Measurements from ENCODE around the gene GFER. TPM values are rescaled to one million over a fixed set of nuclear protein-coding genes. Genes with fewer than 3 reads are reported as not detected.

Gene GFER
- total RNA-seq, 1 donor from 2014 or later = 31.6 TPM

DNA sequence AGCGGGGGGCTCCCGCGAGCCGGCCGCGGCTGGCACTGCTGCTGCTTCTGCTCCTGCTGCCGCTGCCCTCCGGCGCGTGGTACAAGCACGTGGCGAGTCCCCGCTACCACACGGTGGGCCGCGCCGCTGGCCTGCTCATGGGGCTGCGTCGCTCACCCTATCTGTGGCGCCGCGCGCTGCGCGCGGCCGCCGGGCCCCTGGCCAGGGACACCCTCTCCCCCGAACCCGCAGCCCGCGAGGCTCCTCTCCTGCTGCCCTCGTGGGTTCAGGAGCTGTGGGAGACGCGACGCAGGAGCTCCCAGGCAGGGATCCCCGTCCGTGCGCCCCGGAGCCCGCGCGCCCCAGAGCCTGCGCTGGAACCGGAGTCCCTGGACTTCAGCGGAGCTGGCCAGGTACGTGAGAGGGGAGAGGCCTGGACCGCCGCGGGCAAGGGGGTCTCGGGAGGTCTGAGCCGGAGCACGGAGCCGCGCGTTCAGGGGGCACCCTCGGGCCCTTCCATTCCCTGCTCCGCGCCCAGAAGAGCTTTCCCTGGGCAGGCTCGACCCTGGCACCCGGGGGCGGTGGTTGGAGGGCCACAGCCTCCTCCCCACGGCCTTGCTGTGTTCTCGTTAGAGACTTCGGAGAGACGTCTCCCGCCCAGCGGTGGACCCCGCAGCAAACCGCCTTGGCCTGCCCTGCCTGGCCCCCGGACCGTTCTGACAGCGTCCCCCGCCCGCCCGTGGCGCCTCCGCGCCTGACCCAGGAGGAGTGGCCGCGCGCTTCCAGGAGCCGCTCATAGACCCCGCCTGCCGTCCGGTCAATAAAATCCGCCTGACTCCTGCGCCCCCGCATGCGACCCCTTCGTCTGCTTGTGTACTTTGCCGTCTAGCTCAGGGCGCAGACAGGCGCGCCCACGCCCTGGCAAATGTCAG lies 36.2 kb downstream of the GFER start:
- CTCF ChIA-PET = interaction anchor here (1.4 kb wide), 1 partner anchor 16 kb away, joined by 6 read pairs; no protein-coding TSS in a partner anchor
- Mint-ChIP-seq H3K4me3 (peak overlapping the region; percentile 28), H3K27ac (no peak overlapping the region), H3K9me3 (no peaks in the 10 kb centered on the region), H3K27me3 (peaks cover 27% of the 10 kb centered on the region), H3K4me1 (peaks cover 15% of the 10 kb centered on the region), H3K36me3 (ENCODE audit: low read depth) (no peaks in the 10 kb centered on the region)
- TF ChIP-seq, protein P1, sequence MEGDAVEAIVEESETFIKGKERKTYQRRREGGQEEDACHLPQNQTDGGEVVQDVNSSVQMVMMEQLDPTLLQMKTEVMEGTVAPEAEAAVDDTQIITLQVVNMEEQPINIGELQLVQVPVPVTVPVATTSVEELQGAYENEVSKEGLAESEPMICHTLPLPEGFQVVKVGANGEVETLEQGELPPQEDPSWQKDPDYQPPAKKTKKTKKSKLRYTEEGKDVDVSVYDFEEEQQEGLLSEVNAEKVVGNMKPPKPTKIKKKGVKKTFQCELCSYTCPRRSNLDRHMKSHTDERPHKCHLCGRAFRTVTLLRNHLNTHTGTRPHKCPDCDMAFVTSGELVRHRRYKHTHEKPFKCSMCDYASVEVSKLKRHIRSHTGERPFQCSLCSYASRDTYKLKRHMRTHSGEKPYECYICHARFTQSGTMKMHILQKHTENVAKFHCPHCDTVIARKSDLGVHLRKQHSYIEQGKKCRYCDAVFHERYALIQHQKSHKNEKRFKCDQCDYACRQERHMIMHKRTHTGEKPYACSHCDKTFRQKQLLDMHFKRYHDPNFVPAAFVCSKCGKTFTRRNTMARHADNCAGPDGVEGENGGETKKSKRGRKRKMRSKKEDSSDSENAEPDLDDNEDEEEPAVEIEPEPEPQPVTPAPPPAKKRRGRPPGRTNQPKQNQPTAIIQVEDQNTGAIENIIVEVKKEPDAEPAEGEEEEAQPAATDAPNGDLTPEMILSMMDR (IDR thresholded peaks at IDR 0.05) = no peak
- DNase-seq = no peak
- POLR2A ChIA-PET = interaction anchor here (0.5 to 2.1 kb wide), 9 partner anchors 27 to 927 kb away, joined by 3 to 13 read pairs (median 6); partner anchors contain the start of genes RPS2 and TRAF7
- ATAC-seq (ENCODE audit: low read depth) = no peak
- intact Hi-C loops (cut with micrococcal nuclease) = no loop called here

DNA sequence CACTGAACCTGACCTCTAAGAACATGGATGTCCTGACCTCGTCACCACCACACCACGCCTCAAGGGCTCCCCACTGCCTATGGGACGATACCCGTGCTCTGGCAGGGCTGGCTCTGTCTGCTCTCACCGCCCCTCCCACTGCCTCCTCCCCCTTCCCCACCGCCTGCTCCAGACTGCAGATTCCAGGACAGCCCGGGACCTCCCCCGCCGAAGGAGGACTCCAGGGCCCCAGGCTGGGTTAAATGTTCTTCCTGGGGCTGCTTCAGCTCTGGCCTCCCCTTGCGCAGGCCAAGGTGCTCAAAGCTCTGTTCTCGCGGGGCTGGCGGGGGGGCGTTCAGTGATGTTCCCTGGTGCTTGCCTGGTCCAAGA lies 38.7 kb downstream of the GFER start:
- ChIA-PET POLR2A (interaction anchor here (0.7 to 1.5 kb wide), 12 partner anchors 19 to 1166 kb away, joined by 3 to 21 read pairs (median 7); partner anchors contain the start of genes NTHL1, PKD1, RAB26 and TRAF7), CTCF (interaction anchor here (0.9 to 2.4 kb wide), 9 partner anchors 19 to 479 kb away, joined by 3 to 20 read pairs (median 3); partner anchors contain the start of genes ECI1, PKD1 and TRAF7)
- H3K4me1 Mint-ChIP-seq = peaks cover 24% of the 10 kb centered on the region
- TF ChIP-seq, protein P1 (IDR thresholded peaks at IDR 0.05) = no peak
- no peaks in the 10 kb centered on the region for H3K36me3 Mint-ChIP-seq (ENCODE audit: low read depth)
- peak overlapping the region; percentile 79 for H3K4me3 Mint-ChIP-seq
- intact Hi-C loops (cut with micrococcal nuclease) = loop anchor here (1.0 to 2.0 kb wide), 9 partner anchors 14 to 479 kb away; partner anchors contain the start of genes E4F1, ECI1, NTHL1 and TSC2
- no peak for DNase-seq
- H3K27ac Mint-ChIP-seq = no peak overlapping the region
- peaks cover 30% of the 10 kb centered on the region for H3K27me3 Mint-ChIP-seq
- peak; percentile 23 for ATAC-seq (ENCODE audit: low read depth)
- H3K9me3 Mint-ChIP-seq = no peaks in the 10 kb centered on the region

DNA sequence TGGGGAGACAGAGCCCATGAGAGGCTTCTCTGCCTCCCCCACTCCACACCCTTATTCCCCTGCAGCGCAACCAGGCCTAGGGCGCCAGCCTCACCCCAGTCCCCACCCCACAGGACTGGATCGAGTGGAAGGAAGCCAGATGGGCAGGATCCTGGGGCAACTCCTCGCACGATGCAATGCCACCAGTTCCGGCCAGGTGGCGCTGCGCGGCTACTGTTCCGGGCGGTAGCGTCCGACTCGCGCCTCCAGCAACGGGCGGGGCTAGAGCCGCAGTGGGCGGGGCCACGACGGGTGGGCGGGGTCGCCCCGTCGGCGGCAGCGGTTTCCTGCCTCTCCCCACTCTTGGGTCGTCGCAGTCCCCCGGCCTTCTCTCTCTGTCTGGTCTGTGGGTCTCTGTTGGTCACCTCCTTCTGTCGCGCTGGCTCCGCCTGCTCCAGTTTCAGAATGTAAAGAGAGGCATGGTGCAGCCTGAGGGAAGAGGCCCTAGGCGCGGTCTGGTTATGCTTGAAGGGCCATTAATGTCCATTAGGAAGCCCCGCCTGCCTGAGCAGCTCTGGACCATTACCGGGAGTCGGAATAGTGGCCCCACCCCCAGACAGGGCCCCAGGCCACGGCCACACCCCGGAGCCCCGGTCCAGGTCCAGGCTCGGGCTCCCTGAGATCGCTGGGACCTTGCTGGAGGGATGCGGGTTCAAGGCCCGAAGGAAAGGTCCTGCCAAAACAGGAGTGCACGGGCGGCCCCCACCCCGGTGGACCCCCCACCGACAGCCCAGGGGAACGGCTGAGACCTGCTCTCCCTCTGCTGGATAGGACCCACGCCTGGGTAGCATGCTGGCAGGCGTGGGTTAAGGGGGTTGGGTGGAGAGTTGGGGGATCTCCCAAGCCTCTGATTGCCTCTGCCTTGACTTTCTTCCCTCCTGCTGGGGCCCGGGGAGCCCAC lies 39.4 kb downstream of the GFER start:
- Mint-ChIP-seq H3K27ac (peak overlapping the region; percentile 73), H3K27me3 (peaks cover 27% of the 10 kb centered on the region), H3K36me3 (ENCODE audit: low read depth) (no peaks in the 10 kb centered on the region), H3K4me3 (peak overlapping the region; percentile 79), H3K4me1 (peaks cover 24% of the 10 kb centered on the region), H3K9me3 (no peaks in the 10 kb centered on the region)
- intact Hi-C loops (cut with micrococcal nuclease) = loop anchor here (1.0 to 2.0 kb wide), 9 partner anchors 15 to 478 kb away; partner anchors contain the start of genes E4F1, ECI1, NTHL1 and TSC2
- peak; percentile 97 for DNase-seq
- TF ChIP-seq, protein P1 (IDR thresholded peaks at IDR 0.05) = peak; percentile 82
- ChIA-PET CTCF (interaction anchor here (0.9 to 2.4 kb wide), 5 partner anchors 32 to 228 kb away, joined by 3 to 20 read pairs (median 4); partner anchors contain the start of genes ECI1 and PKD1), POLR2A (interaction anchor here (0.7 to 2.1 kb wide), 10 partner anchors 19 to 1165 kb away, joined by 3 to 21 read pairs (median 8); partner anchors contain the start of genes NTHL1, PKD1, RAB26 and TRAF7)
- peak; percentile 94 for ATAC-seq (ENCODE audit: low read depth)

DNA sequence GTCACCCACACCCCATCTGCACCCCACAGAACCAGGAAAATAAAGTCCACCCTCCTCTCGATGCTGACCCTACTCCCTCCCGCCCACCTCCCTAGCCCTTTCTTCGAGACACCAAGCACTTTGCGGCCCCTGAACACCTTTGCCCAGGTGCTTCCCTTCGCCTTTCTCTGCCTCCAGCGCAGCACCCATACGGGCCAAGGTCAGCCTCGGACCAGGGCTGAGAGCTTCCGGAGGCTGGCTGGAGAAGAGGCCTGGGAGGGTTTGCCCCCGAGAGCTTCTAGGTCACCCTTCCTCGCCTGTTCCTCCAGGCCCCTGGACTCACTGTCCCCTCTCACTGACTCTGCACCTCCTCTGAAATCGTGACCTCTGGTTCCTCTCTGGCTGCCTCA lies 40.0 kb downstream of the GFER start:
- Mint-ChIP-seq H3K27ac (no peak overlapping the region), H3K27me3 (peaks cover 24% of the 10 kb centered on the region), H3K36me3 (ENCODE audit: low read depth) (no peaks in the 10 kb centered on the region), H3K9me3 (no peaks in the 10 kb centered on the region), H3K4me1 (peaks cover 22% of the 10 kb centered on the region), H3K4me3 (peak overlapping the region; percentile 16)
- no peak for DNase-seq
- TF ChIP-seq, protein P1 (IDR thresholded peaks at IDR 0.05) = no peak
- CTCF ChIA-PET = interaction anchor here (1.2 to 2.4 kb wide), 2 partner anchors 116 to 227 kb away, joined by 3 to 20 read pairs; partner anchors contain the start of gene ECI1
- ATAC-seq (ENCODE audit: low read depth) = no peak
- POLR2A ChIA-PET = interaction anchor here (2.1 kb wide), 1 partner anchor 131 kb away, joined by 13 read pairs; the partner anchor contains the start of gene TRAF7
- intact Hi-C loops (cut with micrococcal nuclease) = no loop called here
